Activated CD4-positive, CD25-positive, alpha-beta regulatory T cell (primary cell): Measurements from ENCODE around the gene FRYL.
A peak's percentile ranks its signal among the peaks of the same experiment; 100 is the strongest.

Experiments used
- DNase-seq, 4 experiments: peaks; one replicate each; lab custom pipeline; 2025; lab: John Stamatoyannopoulos, UW

The FRYL gene

GRCh38 chr4:48604527-48604926 lies 175.6 kb downstream of the FRYL start:
- DNase-seq, result no peak

DNA sequence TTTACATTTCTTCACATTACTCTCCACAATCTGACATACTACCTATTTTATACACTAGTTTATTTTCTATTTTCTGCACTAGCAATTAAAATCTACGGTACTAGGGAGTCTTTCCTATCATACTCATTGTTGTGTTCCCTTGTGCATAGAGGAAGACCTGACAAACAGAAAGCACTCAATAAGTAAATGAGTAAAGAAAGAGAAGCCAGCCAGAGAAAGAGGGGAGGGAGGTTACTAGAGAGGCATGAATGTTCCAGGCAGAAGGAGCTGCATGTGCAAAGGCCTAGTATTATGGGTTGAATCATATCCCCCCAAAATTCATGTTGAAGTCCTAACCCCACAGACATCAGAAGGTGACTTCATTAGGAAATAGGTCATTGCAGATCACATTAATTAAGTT lies 176.0 kb downstream of the FRYL start:
- DNase-seq, result no peak

- DNase-seq, result no peak
Observed at GRCh38 chr4:48603366-48604003, 176.6 kb downstream of the FRYL start.

DNA sequence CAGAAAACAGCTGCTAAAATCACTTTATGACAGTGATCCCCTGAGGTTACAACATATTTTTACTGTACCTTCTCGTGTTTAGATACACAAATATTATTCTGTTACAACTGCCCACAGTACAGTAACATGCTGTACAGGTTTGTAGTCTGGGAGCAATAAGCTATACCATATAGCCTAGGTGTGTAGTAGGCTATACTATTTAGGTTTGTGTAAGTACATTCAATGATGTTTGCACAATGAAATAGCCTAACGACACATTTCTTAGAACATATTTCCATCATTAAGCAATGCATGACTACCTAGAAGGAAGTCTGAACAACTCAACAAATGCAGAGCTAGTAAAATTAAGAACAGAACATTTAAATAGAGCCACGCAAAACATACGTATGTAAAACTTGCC lies 177.3 kb downstream of the FRYL start:
- no peak for DNase-seq

- no peak for DNase-seq
Observed at GRCh38 chr4:48602222-48602621, 177.9 kb downstream of the FRYL start.

- DNase-seq, result no peak
Observed at GRCh38 chr4:48596336-48596735, 183.7 kb downstream of the FRYL start.

GRCh38 chr4:48594180-48594579 lies 185.9 kb downstream of the FRYL start:
- no peak for DNase-seq

DNA sequence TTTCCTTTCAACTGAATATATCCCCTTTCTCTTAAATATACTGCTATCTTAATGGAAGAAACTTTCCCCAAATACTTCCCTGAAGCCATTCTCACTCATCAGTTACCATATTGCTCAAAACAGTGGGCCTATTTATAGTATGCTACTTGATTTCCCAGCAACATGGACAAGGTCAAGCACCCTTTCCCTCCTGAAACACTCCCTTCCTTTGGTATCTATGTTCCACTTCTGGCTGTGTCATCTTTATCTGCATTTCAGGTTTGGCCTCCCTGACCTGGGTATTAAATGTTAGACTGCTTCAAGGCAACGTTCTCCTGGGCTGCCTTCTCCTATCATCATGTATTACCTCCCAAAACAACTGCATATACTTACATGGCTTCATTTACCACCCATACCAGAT lies 188.7 kb downstream of the FRYL start:
- DNase-seq, result no peak

- no peak for DNase-seq
Observed at GRCh38 chr4:48590884-48591283, 189.2 kb downstream of the FRYL start.

- no peak for DNase-seq
Observed at GRCh38 chr4:48589098-48589445, 191.0 kb downstream of the FRYL start.

DNA sequence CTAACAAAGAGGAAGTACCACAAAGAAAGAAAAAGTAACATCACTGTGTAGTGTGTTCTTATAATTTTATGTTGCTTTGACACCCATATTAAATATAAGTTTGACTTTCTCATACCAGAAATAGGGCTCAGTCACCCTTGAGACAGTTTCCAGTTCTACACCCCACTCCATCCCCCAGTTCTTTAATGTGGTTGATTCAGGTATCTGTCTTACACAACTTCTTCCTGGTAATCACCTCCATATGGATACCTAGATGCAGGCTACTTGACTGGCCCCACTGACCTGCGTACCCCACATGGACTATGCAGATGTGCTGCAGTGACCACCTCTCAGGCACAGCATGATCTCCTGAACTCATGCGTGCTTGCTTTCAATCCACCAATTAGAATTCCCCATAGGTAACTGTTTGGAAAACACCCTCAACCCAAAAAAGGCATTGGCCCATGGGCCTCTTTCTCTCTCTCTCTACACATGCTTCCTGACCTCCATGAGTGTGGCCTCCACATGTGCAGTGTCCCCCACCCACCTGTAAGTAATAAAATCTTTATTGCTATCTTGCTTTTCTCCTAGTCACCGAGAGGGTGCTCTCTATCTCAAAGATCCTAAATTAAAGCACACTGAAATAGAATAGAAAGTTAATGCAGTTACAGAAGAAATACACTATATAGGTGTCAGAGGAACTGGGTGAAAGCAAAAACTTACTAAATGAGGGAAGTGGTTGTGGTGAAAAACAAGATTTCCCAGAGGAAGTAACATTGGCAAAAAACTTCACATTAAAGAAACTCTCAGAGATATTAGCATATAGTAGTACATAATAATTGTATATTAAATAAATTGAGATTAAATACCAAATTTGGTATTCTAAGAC lies 191.6 kb downstream of the FRYL start:
- no peak for DNase-seq

DNA sequence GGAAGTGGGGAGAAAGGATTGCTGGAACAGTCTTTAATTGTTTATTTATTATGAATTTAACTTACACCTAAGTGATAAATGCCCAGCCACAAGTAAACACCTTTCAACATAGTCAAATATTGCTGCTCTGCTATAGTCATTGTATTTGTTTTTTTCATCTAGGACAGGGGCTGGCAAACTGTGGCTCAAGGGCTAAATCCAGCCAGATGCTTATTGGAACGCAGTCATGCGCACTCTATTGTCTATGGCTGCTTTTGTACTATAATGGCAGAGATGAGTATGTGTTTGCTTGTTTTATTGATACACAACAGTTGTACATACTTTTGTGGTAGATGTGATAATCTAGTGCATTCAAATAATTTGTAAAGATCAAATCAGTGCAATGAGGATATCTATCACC lies 194.7 kb downstream of the FRYL start:
- no peak for DNase-seq

DNA sequence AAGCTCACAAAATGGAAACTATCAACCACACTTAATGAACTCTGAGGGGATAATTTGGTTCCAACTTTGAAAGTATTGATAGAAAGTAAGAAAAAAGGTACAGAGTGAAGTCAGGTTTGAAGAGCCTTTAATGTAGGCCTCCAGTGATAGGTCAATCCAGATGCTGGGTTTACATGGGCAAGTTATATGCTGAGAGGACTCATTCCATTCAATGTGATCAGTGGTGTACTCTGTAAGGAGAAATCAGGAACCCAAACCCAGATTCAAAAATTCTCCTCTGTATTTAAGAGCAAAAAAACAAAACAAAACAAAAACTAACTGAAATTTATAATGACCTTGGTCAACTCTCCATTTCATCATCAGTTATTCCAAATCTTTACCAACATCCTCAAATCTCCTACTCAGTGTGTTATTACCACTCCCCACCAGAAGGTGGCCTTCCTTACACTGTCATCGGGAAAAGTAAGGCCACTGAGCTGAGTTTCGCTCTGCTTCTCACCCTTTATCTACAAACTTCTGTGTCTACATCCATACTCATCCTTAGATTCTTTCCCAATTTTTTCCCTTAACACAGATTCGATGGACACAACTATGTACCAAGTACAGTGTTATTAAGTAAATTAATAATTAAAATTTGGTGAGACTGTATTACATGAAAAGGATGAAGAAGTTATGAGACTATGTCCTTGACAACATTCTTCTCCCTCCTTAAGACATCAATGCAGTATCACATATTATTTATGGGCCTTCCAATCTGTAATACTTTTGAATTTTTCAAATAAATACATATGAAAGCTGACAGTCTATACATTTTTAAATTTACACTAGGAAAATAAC lies 201.7 kb downstream of the FRYL start:
- peak in 2 of 4 experiments; percentile 2 to 4 for DNase-seq

- no peak for DNase-seq
Observed at GRCh38 chr4:48575964-48576363, 204.1 kb downstream of the FRYL start.

GRCh38 chr4:48571471-48571870 lies 208.6 kb downstream of the FRYL start:
- DNase-seq, result no peak

DNA sequence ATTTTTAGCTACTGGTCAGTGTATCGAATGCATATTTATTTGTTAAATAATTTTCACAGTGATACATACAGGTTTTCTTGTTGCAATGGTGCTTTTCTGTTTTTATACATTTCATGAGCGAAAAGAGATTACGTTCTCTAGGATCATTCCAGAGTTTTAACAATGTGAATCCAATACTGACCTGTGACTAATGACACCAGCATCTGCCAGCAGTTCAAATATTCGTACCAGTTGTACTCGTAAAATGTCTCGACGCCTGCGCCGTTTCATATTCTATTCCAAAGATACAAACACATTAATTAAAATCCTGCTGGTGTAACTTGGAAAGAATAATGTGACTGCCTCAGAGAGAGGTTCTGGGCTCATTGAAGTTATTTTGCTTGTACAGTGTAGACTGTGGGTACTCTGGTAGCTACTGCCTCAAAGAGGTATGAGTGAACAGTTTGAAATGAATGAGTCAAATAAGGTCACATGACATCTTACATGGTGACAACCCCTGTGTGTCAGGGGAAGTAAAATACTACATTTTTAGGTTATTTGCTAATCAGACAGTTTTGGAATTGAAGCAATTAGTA lies 209.3 kb downstream of the FRYL start:
- DNase-seq, result no peak

DNA sequence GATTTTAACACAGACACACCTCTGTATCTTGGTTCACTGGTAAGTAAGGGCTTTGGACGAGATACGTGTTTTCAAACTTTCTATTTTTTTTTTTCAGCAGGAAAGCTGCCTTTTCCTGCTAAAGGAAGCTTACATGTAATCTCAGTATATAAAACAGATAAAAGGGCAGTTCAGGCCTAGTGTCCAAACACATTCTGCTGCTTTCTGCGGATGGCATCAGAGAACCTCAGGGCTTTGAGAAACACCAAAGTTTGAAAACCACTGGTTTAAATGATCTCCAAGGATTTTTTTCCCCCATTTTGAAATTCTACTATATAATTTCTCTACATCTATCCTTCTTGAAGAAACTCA lies 214.1 kb downstream of the FRYL start:
- no peak for DNase-seq

DNA sequence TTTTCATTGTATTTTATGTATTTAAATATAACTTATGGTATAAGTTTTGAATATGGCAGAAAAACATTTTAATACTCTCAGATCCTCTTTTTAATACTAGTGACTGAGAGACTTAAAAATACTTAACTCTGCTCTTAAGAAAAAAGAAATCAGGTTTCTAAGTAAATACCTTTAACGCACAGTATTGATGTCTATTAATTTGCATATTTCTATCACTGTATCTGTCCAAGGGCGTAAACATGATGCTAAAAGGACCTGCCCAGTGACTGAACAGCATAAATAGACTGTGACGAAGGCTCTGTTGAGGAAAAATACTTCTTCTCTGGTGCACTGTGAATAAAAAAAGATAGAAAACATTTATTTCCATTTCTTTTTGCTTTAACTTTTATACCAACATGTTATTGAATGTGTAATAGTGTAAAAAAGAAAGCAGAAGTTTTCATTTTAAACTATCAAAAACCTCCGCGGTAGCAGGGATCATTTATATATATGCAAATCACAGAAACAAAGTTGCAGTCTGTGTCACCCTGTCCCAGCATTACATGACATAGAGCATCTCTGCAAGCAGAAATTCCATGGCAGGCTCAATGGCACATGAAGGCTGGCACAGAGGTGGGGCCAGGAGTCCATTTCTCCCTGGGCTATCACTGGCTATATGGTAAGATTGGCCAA lies 214.6 kb downstream of the FRYL start:
- no peak for DNase-seq

DNA sequence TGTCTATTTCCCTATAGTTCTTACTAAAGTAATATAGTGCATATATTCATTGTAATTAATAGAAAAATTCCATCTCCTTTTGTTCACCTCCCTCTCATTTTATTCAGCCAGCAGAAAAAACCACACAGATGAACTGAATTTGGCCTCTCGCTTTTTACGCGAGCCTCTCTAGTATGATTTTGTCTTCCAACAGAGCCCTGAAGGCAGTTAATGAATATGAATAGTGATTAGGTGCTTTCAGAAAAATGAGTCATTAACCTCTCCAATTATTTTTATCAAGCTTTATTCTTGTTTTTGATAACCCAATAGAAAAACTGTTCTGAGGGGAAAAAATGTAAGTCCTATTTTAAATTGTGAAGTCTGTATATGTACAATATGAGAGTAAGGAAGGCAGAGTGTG lies 215.9 kb downstream of the FRYL start:
- no peak for DNase-seq

DNA sequence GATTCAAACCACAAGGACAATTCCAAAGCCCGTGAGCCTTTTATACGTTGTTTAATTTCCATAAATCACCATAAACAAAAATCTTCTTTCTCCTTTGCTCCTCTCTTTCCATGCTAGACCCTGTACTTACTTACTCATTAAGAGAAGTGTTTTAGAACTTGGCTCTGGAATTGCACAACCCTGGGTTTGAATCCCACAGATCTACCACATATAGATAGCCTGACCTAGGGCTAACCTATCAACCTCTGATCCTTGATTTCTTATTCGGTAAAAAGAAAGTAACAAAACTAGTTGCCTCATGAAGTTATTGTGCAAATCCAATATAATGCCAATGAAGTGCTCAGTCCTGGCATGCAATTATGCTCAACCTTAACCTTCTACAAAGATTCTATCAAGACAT lies 221.3 kb downstream of the FRYL start:
- DNase-seq, result no peak

DNA sequence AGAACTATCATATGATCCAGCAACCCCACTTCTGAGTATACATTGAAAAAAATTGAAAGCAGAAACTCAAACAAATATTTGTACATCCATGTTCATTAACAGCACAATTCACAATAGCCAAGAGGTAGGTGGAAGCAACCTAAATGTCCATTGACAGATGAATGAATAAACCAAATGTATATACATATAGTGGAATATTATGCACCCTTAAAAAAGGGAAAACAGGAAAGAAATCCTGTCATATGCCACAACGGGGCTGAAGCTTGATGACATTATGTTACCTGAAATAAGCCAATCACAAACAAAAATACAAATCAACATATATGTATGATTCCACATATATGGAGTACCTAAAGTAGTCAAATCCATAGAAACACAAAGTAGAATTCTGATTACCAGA lies 222.1 kb downstream of the FRYL start:
- DNase-seq, result no peak

- DNase-seq, result no peak
Observed at GRCh38 chr4:48557478-48557877, 222.6 kb downstream of the FRYL start.
